Omental fat pad (tissue), 4 donors: ENCODE results near the gene ROBO1. TPM values are rescaled to one million over a fixed set of nuclear protein-coding genes. Genes with fewer than 3 reads are reported as not detected.

Experiments used
- ATAC-seq: fragments of 150-250 bp; one replicate; pipeline ENCODE4 v1.9.1; 2016; ENCODE audit warnings: mild to moderate bottlenecking, moderate library complexity; ENCODE audit not compliant: low FRiP score
- DNase-seq: peaks from one replicate; pipeline ENCODE4 v3.0.0-alpha.2; 2019; ENCODE audit warnings: low spot score
- total RNA-seq, 4 donors: library from RNA; depleted of rRNA; stranded (reverse); fragments of >200 nt; gene quantifications; one replicate each; pipeline ENCODE4 v1.1.0, GENCODE V29; 2016
- TF ChIP-seq, protein P1 (sequence below), 3 donors: fragments of 450-650 bp; IDR thresholded peaks; one replicate each; pipeline ENCODE4 v1.5.1; 2016 to 2017; ENCODE audit warnings: antibody characterized with exemption in 3 of 3, mild to moderate bottlenecking in 3 of 3, moderate library complexity in 2 of 3

The ROBO1 gene
- total RNA-seq, 4 donors from 2014 or later, result 13.7 to 34.2 (median 21.0) TPM

DNA sequence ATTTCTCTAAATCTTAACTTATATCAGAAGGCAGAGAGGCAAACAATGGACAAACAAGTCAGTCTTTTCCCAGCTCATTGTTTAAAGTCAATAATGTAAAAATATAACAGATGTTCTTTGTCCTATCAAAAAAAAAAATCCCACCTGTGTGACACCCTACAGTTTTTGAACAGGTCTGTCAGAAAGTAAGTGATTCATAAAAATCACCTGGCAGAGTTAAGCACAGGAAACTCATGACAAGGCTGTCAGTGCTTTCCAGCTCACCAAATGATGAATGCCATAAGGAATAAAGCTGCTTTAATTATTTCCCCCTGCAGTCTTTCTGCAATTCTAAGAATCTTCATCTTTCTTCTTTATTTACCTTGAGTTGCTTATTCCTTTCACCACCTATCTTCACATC, 30.3 kb downstream of the ROBO1 start:
- TF ChIP-seq, protein P1, sequence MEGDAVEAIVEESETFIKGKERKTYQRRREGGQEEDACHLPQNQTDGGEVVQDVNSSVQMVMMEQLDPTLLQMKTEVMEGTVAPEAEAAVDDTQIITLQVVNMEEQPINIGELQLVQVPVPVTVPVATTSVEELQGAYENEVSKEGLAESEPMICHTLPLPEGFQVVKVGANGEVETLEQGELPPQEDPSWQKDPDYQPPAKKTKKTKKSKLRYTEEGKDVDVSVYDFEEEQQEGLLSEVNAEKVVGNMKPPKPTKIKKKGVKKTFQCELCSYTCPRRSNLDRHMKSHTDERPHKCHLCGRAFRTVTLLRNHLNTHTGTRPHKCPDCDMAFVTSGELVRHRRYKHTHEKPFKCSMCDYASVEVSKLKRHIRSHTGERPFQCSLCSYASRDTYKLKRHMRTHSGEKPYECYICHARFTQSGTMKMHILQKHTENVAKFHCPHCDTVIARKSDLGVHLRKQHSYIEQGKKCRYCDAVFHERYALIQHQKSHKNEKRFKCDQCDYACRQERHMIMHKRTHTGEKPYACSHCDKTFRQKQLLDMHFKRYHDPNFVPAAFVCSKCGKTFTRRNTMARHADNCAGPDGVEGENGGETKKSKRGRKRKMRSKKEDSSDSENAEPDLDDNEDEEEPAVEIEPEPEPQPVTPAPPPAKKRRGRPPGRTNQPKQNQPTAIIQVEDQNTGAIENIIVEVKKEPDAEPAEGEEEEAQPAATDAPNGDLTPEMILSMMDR (IDR thresholded peaks at IDR 0.05), result no peak
- no peak for DNase-seq
- ATAC-seq, result no peak

DNA sequence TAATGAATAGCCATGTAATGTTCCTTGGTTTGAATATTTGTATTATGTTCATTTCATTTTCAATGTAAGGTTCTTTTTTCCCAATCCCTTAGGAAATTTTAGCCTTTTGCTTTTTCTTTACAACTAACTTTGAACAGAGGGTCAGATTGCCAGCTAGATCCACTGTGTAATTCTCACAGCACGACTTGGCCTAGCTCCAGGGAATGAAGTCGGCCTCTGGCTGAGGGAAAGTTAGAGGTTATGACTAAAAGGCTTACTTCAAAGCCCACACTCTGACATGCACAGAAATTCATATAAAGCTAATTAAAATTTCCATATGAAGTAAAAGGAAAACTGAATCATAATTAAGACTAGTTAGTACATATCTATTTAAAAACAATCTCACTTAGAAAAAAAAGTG, 38.7 kb downstream of the ROBO1 start:
- DNase-seq, result no peak
- TF ChIP-seq, protein P1 (IDR thresholded peaks at IDR 0.05), result no peak
- ATAC-seq, result no peak

DNA sequence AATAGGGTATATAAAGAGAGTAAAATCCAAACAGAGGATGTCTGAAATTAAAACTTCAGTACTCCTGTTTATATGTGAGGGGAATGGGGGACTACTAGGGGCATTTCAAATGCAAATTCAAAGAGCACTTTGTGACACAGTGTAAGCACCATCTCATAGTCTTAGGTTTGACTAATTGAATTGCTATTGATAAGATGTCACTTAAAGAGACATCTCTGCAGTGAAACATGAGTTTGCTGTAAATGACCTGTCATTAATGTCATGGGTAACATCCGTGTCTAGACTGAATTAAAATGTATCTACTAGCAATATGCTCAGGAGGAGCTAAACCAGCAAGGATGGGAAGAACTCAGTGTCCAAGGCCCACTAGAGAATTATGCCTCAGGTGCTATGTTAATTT, 41.0 kb downstream of the ROBO1 start:
- DNase-seq, result no peak
- TF ChIP-seq, protein P1 (IDR thresholded peaks at IDR 0.05), result no peak
- no peak for ATAC-seq

DNA sequence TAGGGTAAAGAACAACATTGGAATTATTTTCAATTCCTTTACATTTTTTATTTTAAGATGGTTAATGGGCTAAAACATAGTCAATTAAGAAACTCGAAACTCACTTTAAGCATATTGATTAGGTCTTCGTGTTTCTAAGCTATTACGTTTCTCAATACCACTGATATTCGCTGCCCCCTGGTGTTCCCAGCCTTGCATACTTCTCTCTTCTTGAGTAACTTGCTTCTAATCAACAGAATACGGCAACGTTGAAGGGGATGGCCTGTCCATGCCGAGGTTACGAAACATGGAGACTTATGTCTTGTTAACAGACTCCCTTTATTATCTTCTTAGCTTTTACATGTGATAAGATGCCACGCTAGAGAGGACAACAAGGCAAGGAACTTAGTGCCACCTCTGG, 43.6 kb downstream of the ROBO1 start:
- TF ChIP-seq, protein P1 (IDR thresholded peaks at IDR 0.05), result no peak
- ATAC-seq (no peak), DNase-seq (no peak)

DNA sequence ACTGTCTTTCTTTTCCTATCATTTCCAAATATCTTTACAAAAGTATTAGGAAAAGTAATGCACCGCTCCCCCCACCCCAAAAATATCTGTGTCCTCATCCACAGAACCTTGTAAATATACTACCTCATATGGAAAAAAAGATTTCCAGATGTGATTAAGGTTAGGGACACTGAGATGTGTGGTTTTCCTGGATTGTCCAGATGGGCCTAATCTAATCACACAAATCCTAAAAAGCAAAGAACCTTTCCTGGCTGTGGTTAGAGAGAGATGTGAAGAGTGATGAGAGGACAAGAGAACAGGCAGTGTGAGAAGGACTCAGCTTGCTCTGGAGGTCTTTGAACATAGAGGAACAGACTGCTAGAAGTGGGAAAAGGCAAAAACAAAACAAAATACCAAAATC, 77.7 kb downstream of the ROBO1 start:
- TF ChIP-seq, protein P1 (IDR thresholded peaks at IDR 0.05), result no peak
- ATAC-seq, result no peak

DNA sequence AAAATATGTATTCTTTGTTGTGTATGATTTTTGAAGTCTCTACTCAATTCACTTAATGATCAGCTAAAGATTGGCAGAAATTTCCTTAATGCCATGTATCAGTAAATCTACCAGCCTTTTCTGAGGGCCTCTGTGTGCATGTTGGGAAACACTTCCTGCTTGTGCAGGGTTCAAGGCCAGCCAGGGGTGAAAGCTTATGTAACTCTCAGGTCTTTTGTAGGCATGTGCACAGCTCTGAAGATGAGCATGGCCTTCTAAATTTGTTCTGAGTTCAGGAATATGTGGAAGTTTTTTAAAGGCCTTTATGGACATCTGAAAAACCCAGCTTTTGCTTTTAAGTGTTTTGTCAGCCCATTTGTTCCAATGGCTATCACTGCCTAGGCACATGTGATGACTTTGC, 82.7 kb downstream of the ROBO1 start:
- no peak for DNase-seq
- TF ChIP-seq, protein P1 (IDR thresholded peaks at IDR 0.05), result no peak
- no peak for ATAC-seq

More for the DNA sequence above, 77.7 kb downstream of the ROBO1 start:
- DNase-seq, result no peak

DNA sequence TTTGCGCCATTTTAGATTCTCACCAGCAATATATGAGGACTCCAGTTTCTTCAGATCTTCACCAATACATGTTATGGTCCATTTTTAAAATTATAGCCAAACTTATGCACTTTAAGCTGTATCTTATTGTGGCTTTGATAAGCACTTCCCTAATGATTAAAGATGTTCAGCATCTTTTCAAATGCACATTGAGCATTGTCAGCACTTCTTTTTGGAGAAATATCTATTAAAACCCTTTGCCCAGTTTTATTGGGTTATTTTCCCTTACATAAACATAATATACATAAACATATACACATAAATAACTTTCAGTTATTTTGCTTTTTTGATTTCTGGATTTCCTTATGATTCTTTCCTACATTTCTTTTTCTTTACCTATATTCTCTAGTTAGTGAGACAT, 83.8 kb downstream of the ROBO1 start:
- DNase-seq, result no peak
- no peak for ATAC-seq
- TF ChIP-seq, protein P1 (IDR thresholded peaks at IDR 0.05), result no peak
